Skin epidermis (tissue), 12 donors: ENCODE measurements around the gene PABPN1L.
A peak's percentile ranks its signal among the peaks of the same experiment; 100 is the strongest.

Experiments used
- H3K27ac ChIP-seq, 21 experiments: fragments of 200-600 bp; sonication (generic) in 11 of 21; one replicate each; pipeline ENCODE4 v1.5.0; 2020; ENCODE audit warnings: mild to moderate bottlenecking in 3 of 21, inconsistent platforms in 2 of 21, moderate library complexity in 2 of 21
- H3K4me3 ChIP-seq, 7 experiments: fragments of 200-600 bp; sonication (generic) in 2 of 7; one replicate each; pipeline ENCODE4 v1.5.0; 2020; ENCODE audit warnings: inconsistent platforms in 2 of 7, mild to moderate bottlenecking in 2 of 7, moderate library complexity in 1 of 7

Gene PABPN1L

DNA sequence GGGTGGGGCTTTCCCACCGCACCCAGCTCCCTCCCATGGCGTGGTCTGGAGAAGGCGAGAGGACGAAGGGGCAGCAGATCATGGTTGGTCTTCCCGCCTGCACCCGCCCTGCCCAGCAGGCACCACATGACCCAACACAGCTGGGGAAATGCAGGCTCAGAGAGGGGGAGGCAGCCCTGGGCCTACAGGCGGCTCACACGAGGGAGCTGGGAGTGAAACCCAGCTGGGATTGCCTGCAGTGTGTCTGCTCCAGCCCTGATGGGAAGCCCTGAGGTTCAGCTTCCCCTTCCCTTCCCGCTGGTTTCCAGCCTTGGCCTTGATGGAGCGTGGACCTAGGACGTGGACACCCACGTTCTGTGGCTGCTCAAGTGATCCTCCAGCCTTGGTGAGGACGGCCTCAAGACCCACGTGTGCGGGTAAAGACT lies 20.0 kb upstream of the PABPN1L start:
- H3K27ac ChIP-seq = peak overlapping the region in 7 of 21 experiments; percentile 16 to 55 (median 36)

DNA sequence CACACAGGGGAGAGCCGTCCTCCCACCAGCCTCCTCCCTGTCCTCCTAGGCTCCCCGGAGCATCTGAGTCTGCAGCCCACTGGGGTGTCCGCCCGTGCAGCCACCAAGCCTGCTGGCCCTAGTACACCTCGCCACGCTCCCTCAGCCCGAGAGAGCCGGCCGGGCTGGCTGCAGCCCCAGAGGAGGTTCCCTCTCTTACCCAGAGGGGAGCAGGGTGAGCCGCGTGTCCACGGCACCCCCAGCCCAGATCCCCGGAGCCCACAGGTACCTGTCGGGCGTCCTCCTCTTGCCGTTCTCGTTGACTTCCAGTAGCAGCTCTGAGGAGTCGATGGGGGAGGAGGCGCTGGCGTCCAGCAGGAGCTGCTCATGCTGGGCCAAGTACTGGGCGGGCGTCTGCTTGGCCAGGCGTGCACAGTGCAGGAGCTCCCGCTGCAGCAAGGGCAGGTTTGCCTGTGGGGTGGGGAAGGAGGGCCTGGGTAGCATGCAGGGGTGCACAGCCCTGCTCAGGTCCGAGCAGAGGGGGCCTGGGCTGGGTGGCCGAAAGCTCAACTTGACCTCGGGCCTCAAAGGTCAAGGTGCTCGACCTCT lies 19.3 kb upstream of the PABPN1L start:
- H3K4me3 ChIP-seq = no peak overlapping the region
- H3K27ac ChIP-seq = peak overlapping the region in 2 of 21 experiments; percentile 36 to 50

More for the DNA sequence above, 20.0 kb upstream of the PABPN1L start:
- no peak overlapping the region for H3K4me3 ChIP-seq

DNA sequence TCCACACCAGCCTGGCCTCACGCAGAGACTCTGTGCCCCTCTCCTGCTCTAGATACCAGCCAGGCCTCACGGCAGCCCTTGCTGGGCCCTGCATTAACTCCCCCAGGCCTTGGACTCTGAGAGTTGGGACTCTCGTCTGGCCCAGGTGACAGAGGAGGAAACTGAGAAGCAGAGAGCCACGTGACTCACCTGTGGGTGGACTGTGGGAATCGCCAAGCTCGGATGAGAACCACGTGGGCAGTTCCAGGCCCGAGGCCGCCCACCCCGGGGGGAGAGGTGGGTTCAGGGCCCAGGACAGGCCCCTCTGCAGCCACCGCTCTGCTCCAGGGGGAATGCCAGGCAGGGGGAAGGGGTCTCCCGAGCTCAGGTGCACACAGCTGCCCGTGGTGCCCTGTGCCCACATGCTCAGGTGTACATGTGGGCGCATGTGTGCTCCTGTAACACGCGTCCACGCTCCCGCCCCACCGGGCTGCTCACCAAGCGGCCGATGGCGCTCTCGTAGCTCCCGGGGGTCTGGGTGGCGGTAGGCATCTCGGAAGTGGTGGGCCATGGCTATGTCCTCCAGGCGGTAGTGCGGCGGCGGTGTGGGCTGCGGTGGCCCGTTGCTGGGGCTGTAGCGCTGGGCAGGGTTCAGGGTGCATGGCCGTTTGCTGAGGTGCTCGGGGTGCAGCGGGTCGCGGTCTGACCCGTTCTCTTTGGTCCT lies 18.3 kb upstream of the PABPN1L start:
- H3K27ac ChIP-seq = no peak overlapping the region
- no peak overlapping the region for H3K4me3 ChIP-seq

- Histone ChIP-seq H3K4me3 (no peak overlapping the region), H3K27ac (no peak overlapping the region)
These were observed 17.5 kb upstream of the PABPN1L start for GRCh38 chr16:88883946-88884345.

GRCh38 chr16:88883117-88883895 lies 16.8 kb upstream of the PABPN1L start:
- H3K4me3 ChIP-seq = no peak overlapping the region
- H3K27ac ChIP-seq = no peak overlapping the region

DNA sequence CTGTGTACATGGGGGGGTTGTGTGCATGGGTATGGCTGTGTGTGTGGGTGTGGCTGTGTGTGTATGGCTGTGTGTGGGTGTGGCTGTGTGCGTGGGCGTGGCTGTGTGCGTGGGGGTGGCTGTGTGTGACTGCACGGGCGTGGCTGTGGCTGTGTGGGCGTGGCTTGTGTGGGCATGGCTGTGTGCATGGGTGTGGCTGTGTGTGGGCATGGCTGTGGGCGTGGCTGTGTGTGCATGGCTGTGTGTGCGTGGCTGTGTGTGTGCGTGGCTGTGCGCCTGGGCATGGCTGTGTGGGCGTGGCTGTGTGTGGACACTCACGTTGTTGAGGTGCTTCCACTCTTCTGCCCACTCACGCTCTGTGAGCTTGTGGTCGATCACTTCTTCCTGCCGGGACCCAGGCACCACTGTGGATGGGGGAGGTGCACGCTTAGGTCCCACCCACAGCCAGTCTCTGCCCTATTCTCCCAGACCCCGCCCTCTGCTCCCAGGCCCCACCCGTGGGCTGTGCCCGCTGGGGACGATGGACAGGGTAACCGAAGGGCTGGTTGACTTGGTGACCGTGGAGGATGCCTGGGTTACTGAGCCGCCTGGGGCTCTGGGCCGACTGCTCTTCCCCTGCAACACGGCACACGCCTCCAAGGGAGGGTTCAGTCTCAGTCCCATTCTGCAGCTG lies 16.0 kb upstream of the PABPN1L start:
- peak overlapping the region in 2 of 21 experiments; percentile 19 to 46 for H3K27ac ChIP-seq
- H3K4me3 ChIP-seq = no peak overlapping the region

- H3K4me3 ChIP-seq = no peak overlapping the region
These were observed 15.4 kb upstream of the PABPN1L start for GRCh38 chr16:88881675-88882357.

DNA sequence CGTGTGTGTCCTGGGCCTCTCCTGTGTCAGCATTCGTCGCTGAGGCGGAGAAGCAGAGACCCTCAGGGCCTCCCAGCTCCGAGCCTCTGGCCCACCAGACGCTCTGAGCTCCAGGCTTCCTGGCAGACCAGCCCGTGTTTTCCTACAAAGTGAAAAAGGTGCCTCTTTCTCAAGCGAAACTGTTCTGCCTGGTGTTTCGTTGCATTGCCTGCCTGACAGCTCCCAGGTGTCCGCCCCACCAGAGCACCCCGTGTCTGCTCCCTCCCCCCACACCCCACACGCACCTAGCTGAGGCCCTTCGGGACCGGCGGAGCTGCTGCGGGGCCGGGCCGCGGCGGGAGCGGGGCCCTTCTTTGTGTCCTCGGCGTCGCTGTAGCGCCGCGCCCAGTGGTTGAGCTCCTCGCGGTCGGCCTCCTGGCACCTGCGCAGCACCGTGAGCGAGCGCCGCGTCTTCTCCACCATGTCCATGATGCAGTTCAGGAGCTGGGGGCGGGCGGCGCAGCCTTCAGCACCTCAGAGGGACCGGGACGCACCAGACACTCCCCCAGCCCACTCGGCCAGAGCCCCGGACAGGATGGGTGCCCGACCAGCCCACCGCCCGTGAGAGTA lies 14.7 kb upstream of the PABPN1L start:
- peak overlapping the region in 9 of 21 experiments; percentile 12 to 71 (median 36) for H3K27ac ChIP-seq
- peak overlapping the region in 3 of 7 experiments; percentile 1 to 26 (median 5) for H3K4me3 ChIP-seq

More at GRCh38 chr16:88881675-88882357, 15.4 kb upstream of the PABPN1L start:
- peak overlapping the region in 7 of 21 experiments; percentile 3 to 67 (median 32) for H3K27ac ChIP-seq

- H3K4me3 ChIP-seq = peak overlapping the region in 3 of 7 experiments; percentile 1 to 26 (median 5)
- peak overlapping the region in 7 of 21 experiments; percentile 17 to 71 (median 36) for H3K27ac ChIP-seq
These were observed 14.0 kb upstream of the PABPN1L start for GRCh38 chr16:88880226-88881006.

GRCh38 chr16:88879788-88880055 lies 13.3 kb upstream of the PABPN1L start:
- H3K4me3 ChIP-seq = no peak overlapping the region
- no peak overlapping the region for H3K27ac ChIP-seq

DNA sequence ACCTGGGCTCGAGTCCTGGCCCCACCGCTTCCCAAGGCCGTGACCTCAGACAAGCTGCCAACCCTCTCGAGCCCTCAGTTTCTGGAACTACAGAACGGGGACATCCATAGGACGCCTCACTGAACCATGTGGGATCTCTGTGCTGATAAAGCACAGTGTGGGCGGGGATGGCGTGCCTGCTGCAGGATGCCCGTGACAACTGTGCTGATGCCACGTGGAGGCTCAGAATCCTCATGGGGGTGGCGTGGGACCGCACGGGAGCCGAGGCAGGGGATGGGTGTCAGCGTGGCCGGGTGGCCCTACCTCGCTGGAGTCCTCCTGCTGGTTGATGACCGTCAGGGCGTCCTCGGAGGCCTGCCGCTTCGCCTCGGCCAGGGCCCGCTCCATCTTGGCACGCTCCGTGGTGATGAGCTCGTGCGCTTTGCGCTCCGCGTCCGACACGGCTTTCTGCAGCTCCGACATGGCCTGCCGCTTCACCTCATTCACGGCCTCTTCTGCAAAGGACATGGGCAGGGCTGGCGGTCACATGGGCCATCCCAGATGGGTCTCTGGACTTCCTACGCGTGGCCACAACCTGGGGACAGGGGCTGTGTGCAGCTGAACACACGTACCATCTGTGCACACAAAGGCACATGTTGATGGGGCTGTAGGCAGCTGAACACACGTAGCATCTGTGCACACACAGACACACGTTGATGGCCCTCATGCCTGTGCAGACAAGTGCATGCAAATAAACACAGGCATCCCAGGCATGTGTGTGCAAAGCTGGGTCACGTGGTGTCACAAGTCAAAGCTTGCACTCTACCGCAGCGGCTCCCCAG lies 12.7 kb upstream of the PABPN1L start:
- no peak overlapping the region for H3K27ac ChIP-seq

GRCh38 chr16:88878356-88878755 lies 11.9 kb upstream of the PABPN1L start:
- H3K27ac ChIP-seq = no peak overlapping the region
- H3K4me3 ChIP-seq = no peak overlapping the region

More for the DNA sequence above, 12.7 kb upstream of the PABPN1L start:
- H3K4me3 ChIP-seq = no peak overlapping the region

- H3K4me3 ChIP-seq = no peak overlapping the region
- H3K27ac ChIP-seq = no peak overlapping the region
These were observed 11.3 kb upstream of the PABPN1L start for GRCh38 chr16:88877564-88878289.

- H3K4me3 ChIP-seq = no peak overlapping the region
- H3K27ac ChIP-seq = no peak overlapping the region
These were observed 10.6 kb upstream of the PABPN1L start for GRCh38 chr16:88876942-88877526.

DNA sequence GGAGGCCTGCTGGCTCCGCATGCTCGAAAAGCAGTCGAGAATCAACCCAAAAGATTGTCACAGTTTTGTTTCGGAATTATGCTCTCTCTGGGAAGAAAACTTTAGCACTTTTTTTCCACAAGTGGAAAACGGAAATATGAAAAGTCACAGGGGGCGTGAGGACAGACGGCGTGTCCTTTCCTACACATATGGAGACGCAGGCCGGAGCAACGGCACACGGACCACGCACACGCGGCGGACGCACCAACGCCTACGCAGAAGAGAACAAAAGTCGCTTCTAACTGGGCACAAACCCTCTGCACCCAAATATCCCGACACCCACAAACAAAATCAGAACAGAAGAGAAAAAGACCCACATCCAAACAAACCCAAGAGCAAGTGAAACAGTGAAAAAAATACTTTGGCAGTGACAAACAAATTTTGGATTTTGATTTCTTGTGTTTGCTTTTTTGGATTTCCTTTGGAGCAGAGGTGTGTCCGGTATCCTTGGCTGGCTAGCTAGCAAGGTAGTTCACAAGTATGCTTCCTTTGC lies 9.3 kb upstream of the PABPN1L start:
- H3K4me3 ChIP-seq = no peak overlapping the region
- H3K27ac ChIP-seq = no peak overlapping the region

DNA sequence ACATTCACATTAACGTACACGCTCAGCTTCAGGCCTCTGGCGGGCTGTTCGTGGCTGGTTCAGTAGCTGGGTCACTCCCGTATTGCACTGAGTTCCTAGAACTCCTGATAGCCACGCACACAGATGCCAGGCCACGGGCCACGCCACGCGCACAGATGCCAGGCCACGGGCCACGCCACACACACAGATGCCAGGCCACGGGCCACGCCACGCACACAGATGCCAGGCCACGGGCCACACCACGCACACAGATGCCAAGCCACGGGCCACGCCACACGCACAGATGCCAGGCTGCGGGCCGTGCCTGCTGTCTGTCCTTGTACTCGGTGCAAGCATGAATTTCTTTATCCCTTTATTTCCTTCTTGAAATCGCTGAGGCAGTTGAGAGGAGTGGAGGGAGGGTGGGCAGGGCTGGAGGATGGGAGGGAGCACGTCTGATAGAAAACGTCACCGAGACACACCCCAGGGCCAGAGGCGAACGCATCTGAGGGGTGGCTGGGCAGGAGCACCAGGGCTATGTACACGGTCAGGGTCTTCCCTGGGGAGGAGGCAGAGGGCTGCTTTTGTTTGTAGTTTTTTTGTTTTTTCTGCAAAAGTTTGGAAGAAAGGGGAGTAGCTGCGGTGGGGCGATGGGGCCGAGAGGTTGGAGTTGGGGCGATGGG lies 8.6 kb upstream of the PABPN1L start:
- H3K27ac ChIP-seq = no peak overlapping the region
- no peak overlapping the region for H3K4me3 ChIP-seq
